NB4 (cell line): Measurements from ENCODE around the gene USP17L29.
"Not testable (repeated sequence)": the region's sequence is repeated elsewhere in the genome, so short reads cannot be mapped to it uniquely, and the experiment has no call there.

Experiments
- DNase-seq: peaks from one replicate; pipeline ENCODE4 v3.0.0; 2010; ENCODE audit warnings: low read depth
- H3K4me3 ChIP-seq: one replicate; pipeline ENCODE4 v1.5.1; 2011; ENCODE audit warnings: mild to moderate bottlenecking, low read depth, low read length, moderate library complexity
- CTCF ChIP-seq: IDR thresholded peaks from one replicate; pipeline ENCODE4 v1.5.1; 2012; ENCODE audit warnings: low read depth, low read length
- MYC ChIP-seq: IDR thresholded peaks from 2 replicates; pipeline ENCODE4 v1.6.1; 2011; ENCODE audit warnings: low read depth, low read length
- POLR2A ChIP-seq: IDR thresholded peaks from 2 replicates; pipeline ENCODE4 v1.6.1; 2011; ENCODE audit warnings: mild to moderate bottlenecking; ENCODE audit not compliant: insufficient read length; ENCODE audit errors: extremely low read depth
- TF ChIP-seq, protein P1 (sequence below): IDR thresholded peaks from 2 replicates; pipeline ENCODE4 v1.6.1; 2011; ENCODE audit warnings: low read depth, low read length

Gene USP17L29

DNA sequence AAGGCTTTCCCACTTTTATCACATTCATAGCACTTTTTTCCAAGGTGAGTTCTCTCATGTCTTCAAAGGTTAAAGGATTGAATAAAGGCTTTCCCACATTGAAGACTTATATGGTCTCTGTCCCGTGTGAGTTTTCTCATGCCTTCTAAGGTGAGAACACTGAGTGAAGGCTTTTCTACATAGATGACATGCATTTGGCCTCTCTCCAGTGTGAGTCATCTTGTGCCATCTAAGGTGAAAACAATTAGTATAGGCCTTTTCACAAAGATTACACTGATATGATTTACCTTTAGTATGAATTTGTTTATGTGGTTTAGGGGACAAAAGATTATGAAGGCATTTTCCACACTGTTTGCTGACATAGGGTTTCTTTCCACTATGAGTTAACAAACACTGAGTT lies 30.7 kb downstream of the USP17L29 start:
- no peak for DNase-seq
- no peak overlapping the region for H3K4me3 ChIP-seq
- TF ChIP-seq MYC (no peak), CTCF (no peak), POLR2A (no peak)
- TF ChIP-seq, protein P1, sequence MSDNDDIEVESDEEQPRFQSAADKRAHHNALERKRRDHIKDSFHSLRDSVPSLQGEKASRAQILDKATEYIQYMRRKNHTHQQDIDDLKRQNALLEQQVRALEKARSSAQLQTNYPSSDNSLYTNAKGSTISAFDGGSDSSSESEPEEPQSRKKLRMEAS: no peak

- not testable (repeated sequence) for DNase-seq, H3K4me3 ChIP-seq
Measured at GRCh38 chr4:9389001-9389400, 35.6 kb downstream of the USP17L29 start.
